HEK293T (cell line): Measurements from ENCODE around the gene FAM222B.

Experiments used
- ARNT ChIP-seq: fragments of 450-650 bp; IDR thresholded peaks from 2 replicates; pipeline ENCODE4 v1.6.1; 2017; ENCODE audit warnings: mild to moderate bottlenecking
- FOXA1 ChIP-seq: fragments of 450-650 bp; IDR thresholded peaks from 2 replicates; pipeline ENCODE4 v1.6.1; 2016; ENCODE audit warnings: mild to moderate bottlenecking
- FOXK2 ChIP-seq: fragments of 450-650 bp; IDR thresholded peaks from 2 replicates; pipeline ENCODE4 v1.6.1; 2016; ENCODE audit warnings: mild to moderate bottlenecking
- FOXM1 ChIP-seq: fragments of 450-650 bp; IDR thresholded peaks from 2 replicates; pipeline ENCODE4 v1.6.1; 2017; ENCODE audit warnings: mild to moderate bottlenecking, borderline replicate concordance
- HDGF ChIP-seq: fragments of 450-650 bp; IDR thresholded peaks from 2 replicates; pipeline ENCODE4 v1.6.1; 2017; ENCODE audit warnings: antibody characterized with exemption, borderline replicate concordance
- SP1 ChIP-seq: fragments of 450-650 bp; IDR thresholded peaks from 2 replicates; pipeline ENCODE4 v1.6.1; 2017
- TARDBP ChIP-seq: fragments of 450-650 bp; IDR thresholded peaks from 2 replicates; pipeline ENCODE4 v1.6.1; 2016

DNA sequence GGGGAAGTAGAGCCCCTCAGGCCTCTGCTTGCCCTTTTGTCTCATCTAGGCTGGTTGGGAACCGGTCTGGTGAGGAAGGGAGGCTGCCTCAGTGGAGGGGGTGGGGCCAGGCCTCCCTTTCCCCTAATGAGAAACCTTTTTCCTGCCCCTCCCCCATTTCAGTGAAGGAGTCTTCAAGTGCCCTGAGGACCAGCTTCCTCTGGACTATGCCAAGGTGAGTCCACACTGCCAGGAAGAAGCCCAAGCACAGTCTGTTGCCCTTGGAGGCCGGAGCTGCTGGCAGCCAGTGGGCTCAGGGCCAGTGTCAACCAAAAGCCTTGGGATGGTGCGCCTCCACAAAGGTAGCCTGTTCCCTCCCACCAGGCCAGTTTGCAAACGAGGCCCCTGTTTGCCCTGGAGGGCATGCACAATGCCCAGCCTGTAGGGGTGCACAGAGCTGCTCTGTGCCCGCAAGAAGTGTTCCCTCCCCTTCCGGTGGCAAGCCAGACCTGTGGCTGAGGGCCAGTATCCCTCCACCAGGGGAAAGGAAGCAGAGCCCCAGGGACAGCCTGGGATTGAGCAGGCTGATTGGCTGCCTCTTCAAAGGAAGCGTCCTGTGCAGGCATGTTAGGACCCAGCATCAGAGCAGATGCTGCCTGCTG lies 95.4 kb downstream of the FAM222B start:
- TF ChIP-seq FOXA1 (no peak), SP1 (no peak), FOXK2 (no peak), TARDBP (no peak), FOXM1 (no peak), HDGF (no peak), ARNT (no peak)
